Measurements from ENCODE around the gene SH3BGRL3.

DNA sequence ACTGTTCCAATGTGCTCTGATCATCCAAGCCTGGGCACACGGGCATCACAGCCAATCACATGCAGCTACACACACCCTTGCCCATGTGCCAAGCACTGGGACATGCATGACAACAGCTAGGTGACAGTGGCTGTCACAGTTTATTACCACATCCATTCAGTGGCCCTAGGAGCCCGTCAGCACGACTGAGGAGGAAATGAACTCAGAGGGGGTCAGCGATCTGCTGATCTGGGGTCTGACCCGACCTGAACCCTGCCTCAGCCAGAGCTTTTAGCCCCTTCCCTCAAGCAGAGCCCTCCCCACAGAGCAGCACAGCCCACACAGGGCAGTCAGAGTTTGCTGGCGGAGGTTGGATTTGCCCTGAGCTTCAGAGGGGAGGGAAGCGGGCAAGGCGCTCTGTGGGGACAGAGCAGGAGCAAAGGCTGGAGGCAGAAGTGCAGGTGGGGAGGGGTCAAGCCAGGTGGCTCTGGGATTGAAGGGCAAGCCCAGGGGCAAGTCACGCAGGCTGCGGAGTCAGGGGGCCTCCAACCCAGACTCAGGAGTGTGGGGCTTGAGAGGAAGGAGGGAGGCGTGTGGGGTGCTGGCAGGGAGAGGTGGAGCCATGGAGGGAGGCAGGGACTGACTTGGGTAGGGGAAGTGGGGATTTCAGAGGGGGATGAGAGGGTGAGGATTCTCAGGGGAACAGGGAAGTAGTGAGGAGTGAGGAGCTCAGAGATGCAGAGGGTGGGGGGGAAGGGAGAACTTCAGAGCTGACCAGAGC, 10.4 kb downstream of the SH3BGRL3 start:
- TF ChIP-seq, protein P1, sequence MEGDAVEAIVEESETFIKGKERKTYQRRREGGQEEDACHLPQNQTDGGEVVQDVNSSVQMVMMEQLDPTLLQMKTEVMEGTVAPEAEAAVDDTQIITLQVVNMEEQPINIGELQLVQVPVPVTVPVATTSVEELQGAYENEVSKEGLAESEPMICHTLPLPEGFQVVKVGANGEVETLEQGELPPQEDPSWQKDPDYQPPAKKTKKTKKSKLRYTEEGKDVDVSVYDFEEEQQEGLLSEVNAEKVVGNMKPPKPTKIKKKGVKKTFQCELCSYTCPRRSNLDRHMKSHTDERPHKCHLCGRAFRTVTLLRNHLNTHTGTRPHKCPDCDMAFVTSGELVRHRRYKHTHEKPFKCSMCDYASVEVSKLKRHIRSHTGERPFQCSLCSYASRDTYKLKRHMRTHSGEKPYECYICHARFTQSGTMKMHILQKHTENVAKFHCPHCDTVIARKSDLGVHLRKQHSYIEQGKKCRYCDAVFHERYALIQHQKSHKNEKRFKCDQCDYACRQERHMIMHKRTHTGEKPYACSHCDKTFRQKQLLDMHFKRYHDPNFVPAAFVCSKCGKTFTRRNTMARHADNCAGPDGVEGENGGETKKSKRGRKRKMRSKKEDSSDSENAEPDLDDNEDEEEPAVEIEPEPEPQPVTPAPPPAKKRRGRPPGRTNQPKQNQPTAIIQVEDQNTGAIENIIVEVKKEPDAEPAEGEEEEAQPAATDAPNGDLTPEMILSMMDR (conservative IDR thresholded peaks at IDR 0.05; ENCODE audit: low read length) = no peak
- no peak for TF ChIP-seq EZH2phosphoT487 (IDR thresholded peaks at IDR 0.05; ENCODE audit: borderline replicate concordance)
